ENCODE data around the gene SDR42E1.

The SDR42E1 gene, protein sequence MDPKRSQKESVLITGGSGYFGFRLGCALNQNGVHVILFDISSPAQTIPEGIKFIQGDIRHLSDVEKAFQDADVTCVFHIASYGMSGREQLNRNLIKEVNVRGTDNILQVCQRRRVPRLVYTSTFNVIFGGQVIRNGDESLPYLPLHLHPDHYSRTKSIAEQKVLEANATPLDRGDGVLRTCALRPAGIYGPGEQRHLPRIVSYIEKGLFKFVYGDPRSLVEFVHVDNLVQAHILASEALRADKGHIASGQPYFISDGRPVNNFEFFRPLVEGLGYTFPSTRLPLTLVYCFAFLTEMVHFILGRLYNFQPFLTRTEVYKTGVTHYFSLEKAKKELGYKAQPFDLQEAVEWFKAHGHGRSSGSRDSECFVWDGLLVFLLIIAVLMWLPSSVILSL

DNA sequence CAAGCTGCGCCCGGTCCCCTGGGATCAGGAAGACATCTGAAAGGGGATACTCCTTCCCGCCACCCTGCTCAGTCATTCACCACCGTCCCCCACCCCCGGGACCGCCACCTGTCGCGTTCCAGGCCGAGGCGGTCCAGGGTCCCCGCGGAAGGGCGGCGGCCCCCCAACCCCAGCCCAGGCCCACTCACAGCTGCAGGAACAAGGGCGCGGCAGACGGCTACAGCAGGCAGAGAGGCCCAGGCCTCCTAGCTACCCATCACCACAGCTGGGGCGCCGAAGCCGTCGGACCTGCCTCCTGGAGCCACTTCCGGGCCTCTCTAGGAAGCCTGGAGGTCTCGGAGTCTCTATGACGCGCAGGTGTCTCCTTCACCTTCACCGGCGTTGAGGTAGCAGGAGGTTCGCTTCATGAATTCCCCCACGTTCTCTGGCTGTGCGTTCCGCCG lies at the start of gene SDR42E1:
Gene SDR42E1 (minus strand): TSS at position 272 of the 443 bp plus-strand sequence. CDS start 10,612 bp downstream, outside the sequence.
- no peak for DNase-seq (ENCODE audit: low read depth in 1 of 2, low spot score in 1 of 2)
- in situ Hi-C loops (cut with HindIII; ENCODE audit: low pct_unique_long_range_greater_than_20kb, low sequenced_read_pairs) = no loop called here
- TF ChIP-seq JUND (IDR thresholded peaks at IDR 0.05; ENCODE audit: low read depth) = no peak

DNA sequence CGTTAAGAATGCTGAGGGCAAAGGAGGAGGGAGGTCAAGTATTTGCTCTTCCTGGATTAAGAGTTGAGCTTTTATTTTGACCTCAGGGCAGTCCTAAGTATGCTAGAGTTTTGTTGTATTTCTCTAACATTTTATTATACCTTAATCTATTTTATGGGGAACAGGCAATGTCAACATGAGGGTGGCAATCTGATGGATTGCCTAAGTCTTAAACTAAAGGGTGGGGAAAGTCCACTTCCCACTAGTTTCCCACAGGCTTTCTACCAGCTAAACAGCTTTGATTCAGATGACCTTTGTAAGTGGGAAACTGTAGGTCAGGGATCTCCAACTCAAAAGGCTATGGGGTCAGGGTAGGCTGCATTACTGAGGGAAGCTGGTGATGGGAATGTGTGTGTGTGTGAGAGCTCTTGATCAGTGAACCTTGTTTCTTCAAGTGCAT lies 48.7 kb upstream of the SDR42E1 start:
- DNase-seq (ENCODE audit: low read depth in 1 of 2, low spot score in 1 of 2) = peak in 1 of 2 experiments; percentile 62
- TF ChIP-seq JUND (IDR thresholded peaks at IDR 0.05; ENCODE audit: low read depth) = peak; percentile 82
- in situ Hi-C loops (cut with HindIII; ENCODE audit: low pct_unique_long_range_greater_than_20kb, low sequenced_read_pairs) = no loop called here

DNA sequence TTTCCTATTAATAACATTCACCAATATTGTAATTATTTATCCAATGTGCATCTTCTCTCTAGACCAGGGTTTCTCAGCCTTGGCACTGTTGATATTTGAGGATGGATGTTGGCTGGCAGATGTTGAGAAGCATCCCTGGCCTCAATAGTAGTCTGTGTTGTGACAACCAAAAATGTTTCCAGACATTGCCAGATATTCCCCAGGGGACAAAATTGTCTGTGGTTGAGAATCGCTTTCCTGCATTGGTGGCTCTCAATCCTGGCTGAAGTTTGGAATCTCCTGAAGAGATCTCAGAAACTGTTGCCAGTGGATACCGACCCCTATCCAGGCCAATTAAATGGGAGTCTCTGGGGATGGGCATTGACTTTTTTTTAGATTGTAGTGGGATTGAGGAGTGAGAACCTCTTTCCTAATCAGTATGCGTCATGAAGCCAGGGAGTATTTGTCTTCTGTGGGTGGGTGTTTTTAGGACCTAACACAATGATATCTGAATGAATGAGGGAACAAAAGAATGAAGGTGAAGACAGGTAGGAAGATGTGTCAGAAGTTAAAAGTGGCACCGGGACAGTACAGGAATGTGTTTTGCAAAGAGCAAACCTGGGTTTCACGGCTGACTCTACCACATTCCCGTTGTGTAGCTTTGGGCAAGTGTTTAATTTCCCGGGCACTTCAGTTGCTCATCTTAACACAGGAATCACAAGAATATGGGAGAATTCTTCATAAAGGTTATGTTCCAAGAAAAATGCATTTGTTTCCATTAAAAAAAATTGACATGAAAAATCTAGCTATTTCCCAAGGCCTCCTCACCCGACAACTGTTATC lies 48.1 kb upstream of the SDR42E1 start:
- TF ChIP-seq JUND (IDR thresholded peaks at IDR 0.05; ENCODE audit: low read depth) = no peak
- peak in 1 of 2 experiments; percentile 61 for DNase-seq (ENCODE audit: low read depth in 1 of 2, low spot score in 1 of 2)
- in situ Hi-C loops (cut with HindIII; ENCODE audit: low pct_unique_long_range_greater_than_20kb, low sequenced_read_pairs) = no loop called here

DNA sequence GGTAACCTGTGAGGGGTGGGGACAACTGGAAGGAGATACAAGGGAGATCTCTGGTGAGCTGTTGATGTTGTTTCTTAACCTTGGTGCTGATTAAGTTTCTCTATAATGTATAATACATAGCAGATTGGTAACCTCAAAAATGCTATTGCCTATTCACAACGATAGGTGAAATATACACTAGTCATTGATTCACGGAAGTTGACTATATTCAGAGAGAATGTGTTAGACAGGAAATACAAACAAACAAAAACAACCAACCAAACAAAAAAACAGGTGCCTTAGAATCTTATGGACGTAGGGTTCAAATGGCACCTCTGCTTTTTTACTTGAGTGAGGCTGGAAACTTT lies 45.3 kb upstream of the SDR42E1 start:
- no peak for DNase-seq (ENCODE audit: low read depth in 1 of 2, low spot score in 1 of 2)
- in situ Hi-C loops (cut with HindIII; ENCODE audit: low pct_unique_long_range_greater_than_20kb, low sequenced_read_pairs) = no loop called here
- TF ChIP-seq JUND (IDR thresholded peaks at IDR 0.05; ENCODE audit: low read depth) = no peak

DNA sequence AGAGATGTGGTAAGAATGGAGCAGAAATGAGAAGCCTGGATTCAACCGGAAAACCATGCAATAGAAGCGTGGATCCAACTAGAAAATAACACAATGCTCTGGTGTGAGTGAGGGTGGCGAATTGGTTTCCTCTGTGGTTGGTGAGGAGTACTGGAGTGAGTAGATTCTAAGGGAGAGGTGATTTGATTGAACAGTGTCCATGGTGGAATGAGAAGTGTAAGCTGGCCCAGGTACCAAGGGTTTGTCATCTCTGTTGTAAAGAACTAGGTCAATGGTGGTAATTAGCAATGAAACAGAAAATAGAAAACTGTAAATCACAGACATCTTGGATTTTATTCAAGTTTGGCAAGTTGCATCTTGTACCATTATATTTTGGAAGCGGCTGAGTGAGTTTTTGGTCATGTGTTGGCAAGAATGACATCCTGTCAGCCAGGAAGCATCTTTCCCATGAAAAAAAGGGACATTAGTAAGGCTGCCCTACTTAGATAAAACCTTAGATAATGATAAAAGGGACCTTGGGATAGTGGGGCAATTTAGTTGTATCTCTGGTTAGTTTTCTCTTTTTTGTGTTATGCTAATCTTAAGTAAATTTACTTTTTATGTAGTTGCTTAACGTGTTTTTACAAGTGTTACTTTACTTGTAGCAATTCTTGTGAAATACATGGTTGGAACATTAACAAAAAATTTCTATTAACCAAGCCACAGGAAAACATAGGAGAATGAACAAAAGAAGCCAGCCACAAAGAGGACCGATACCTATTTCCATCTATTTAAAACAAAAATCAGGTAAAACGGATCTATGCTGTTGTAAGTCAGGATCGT lies 44.7 kb upstream of the SDR42E1 start:
- in situ Hi-C loops (cut with HindIII; ENCODE audit: low pct_unique_long_range_greater_than_20kb, low sequenced_read_pairs) = no loop called here
- no peak for TF ChIP-seq JUND (IDR thresholded peaks at IDR 0.05; ENCODE audit: low read depth)
- peak in 1 of 2 experiments; percentile 37 for DNase-seq (ENCODE audit: low read depth in 1 of 2, low spot score in 1 of 2)

DNA sequence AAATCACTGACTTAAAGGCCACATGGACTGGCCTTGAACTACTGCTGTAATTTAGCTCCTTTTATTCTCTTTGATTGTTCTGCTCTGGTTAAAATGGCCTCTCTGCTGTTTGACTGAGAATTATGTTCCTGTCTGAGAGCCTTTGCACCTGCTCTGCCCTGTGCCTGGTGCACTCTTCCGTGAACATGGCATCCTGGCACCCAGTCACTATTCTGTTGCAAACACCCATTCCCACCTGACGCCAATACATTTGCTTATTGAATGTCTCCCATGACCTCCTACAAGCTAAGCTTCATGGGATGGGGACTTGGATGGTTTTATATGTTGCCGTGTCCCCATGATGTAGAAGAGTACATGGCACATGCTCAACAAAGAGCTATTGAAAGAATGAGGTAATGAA lies 43.8 kb upstream of the SDR42E1 start:
- no peak for DNase-seq (ENCODE audit: low read depth in 1 of 2, low spot score in 1 of 2)
- TF ChIP-seq JUND (IDR thresholded peaks at IDR 0.05; ENCODE audit: low read depth) = no peak
- in situ Hi-C loops (cut with HindIII; ENCODE audit: low pct_unique_long_range_greater_than_20kb, low sequenced_read_pairs) = no loop called here

DNA sequence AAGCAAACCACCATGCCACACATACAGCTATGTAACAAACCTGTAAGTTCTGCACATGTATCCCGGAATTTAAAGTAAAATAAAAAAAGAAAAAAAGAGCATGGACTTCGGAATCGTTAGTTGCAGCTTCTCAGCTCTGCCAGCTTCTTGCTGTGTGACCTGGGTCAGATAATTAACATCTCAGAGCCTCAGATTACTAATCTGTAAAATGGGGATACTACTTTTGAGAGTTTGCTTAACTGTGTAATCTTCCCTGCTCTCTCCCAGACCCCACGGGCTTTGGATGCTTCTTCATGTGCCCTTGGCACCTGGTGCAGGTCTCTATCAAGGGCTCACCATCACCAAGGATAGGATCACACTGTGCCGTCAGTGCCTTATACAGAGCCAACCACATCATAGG lies 40.4 kb upstream of the SDR42E1 start:
- no peak for DNase-seq (ENCODE audit: low read depth in 1 of 2, low spot score in 1 of 2)
- TF ChIP-seq JUND (IDR thresholded peaks at IDR 0.05; ENCODE audit: low read depth) = no peak
- in situ Hi-C loops (cut with HindIII; ENCODE audit: low pct_unique_long_range_greater_than_20kb, low sequenced_read_pairs) = no loop called here

DNA sequence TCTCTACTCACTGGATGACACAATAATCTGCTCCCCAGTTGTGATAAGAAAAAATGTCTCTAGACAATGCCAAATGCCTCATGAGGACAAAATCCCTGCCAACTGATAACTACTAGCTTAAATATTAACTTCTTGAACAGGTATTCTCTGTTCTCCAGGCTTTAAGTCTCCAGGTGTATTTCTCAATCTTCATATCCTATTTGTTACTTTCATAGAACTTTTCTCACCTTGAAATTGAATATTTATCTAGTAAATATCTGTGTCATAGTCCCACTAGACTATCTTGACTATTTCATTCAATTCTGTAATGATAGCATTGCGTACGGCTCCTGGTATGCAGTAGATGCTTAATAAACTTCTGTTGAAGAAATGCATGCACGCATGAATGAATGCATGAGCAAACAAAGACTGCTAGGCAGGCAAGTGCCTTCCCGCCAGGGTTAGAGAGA lies 39.7 kb upstream of the SDR42E1 start:
- no peak for TF ChIP-seq JUND (IDR thresholded peaks at IDR 0.05; ENCODE audit: low read depth)
- no peak for DNase-seq (ENCODE audit: low read depth in 1 of 2, low spot score in 1 of 2)
- in situ Hi-C loops (cut with HindIII; ENCODE audit: low pct_unique_long_range_greater_than_20kb, low sequenced_read_pairs) = no loop called here

DNA sequence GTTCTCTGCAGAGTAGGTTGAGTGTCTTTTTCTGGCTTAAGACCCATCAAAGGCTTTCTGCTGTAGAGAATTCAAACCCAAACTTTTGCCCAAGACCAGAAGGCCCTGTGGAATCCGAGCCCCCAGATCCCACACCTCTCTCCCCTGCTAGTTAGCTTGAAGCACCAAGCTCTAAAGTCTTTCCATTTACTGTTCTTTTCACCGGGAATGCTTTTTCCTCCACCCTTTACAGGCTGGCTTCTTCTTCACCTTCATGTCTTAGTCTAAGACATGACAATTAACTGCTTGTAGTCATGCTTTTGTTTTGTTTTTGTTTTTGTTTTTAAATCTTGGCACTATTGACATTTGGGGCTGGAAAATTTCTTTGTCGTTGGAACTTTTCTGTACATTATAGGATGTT lies 39.2 kb upstream of the SDR42E1 start:
- in situ Hi-C loops (cut with HindIII; ENCODE audit: low pct_unique_long_range_greater_than_20kb, low sequenced_read_pairs) = no loop called here
- TF ChIP-seq JUND (IDR thresholded peaks at IDR 0.05; ENCODE audit: low read depth) = no peak
- no peak for DNase-seq (ENCODE audit: low read depth in 1 of 2, low spot score in 1 of 2)

DNA sequence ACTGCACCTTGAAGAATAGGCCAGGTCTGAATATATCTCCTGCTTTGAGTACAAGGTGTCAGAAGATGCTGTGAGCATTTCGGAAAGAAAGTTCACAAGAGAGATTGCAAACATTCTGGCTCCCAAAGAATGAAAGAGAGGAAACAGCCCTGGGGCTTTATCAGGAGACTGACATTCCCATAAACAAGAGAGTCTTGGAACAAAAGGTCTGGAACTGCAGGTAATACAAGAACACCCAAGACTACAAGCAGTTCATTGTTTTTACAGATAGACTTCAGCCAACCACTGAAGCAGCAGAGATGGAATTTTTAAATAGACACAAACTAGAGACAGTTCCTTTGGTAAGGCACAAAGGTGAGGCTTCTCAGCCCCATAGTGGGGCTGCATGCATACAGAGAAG lies 38.2 kb upstream of the SDR42E1 start:
- in situ Hi-C loops (cut with HindIII; ENCODE audit: low pct_unique_long_range_greater_than_20kb, low sequenced_read_pairs) = no loop called here
- peak in 1 of 2 experiments; percentile 84 for DNase-seq (ENCODE audit: low read depth in 1 of 2, low spot score in 1 of 2)
- no peak for TF ChIP-seq JUND (IDR thresholded peaks at IDR 0.05; ENCODE audit: low read depth)

DNA sequence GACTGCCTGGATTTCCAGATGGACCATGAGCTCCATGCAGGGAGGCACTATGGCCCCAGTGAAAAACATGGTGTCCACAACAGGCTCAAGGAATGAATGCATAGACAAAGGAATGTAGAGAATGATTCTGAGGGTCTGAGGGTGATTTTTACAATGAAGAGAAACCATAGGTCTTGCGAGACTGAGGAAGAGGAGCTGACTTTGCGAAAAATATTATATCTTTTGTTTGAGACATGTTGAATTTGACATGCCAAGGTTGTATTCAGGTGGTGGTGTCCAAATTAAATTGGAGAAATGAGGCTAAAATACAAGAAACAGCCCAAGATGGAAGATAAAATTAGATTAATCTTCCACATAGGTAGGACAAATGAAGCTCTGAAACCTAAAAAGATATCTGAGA lies 36.5 kb upstream of the SDR42E1 start:
- TF ChIP-seq JUND (IDR thresholded peaks at IDR 0.05; ENCODE audit: low read depth) = no peak
- no peak for DNase-seq (ENCODE audit: low read depth in 1 of 2, low spot score in 1 of 2)
- in situ Hi-C loops (cut with HindIII; ENCODE audit: low pct_unique_long_range_greater_than_20kb, low sequenced_read_pairs) = no loop called here

DNA sequence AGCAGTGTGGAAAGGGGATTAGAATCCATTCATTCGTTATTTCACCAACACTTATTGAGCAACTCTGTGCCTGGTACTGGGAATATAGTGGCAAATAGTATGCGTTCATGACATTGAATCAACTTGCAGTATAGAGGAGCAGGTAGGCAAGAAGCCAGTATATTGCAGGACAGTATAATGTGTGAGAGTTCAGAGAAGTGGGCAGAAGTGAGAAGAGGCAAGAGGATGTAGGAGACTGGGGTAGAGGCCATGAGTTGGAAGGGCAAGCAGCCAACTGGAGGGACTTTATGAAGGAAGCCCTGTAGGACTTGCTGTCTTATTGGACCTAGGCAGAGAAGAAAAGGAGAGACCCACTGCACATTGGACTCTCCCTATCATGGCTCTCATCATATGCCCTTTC lies 36.1 kb upstream of the SDR42E1 start:
- no peak for TF ChIP-seq JUND (IDR thresholded peaks at IDR 0.05; ENCODE audit: low read depth)
- in situ Hi-C loops (cut with HindIII; ENCODE audit: low pct_unique_long_range_greater_than_20kb, low sequenced_read_pairs) = no loop called here

More for the DNA sequence above, 36.1 kb upstream of the SDR42E1 start:
- no peak for DNase-seq (ENCODE audit: low read depth in 1 of 2, low spot score in 1 of 2)

Measured in T47D (cell line).